HEK293T (cell line): ENCODE results near the gene OR52N2.

Experiments used
- ARNT ChIP-seq: fragments of 450-650 bp; IDR thresholded peaks from 2 replicates; pipeline ENCODE4 v1.6.1; 2017; ENCODE audit warnings: mild to moderate bottlenecking
- BHLHE40 ChIP-seq: fragments of 450-650 bp; IDR thresholded peaks from 2 replicates; pipeline ENCODE4 v1.6.1; 2016; ENCODE audit warnings: mild to moderate bottlenecking, moderate library complexity, borderline replicate concordance
- CTBP1 ChIP-seq: fragments of 450-650 bp; IDR thresholded peaks from 2 replicates; pipeline ENCODE4 v1.6.1; 2016; ENCODE audit warnings: borderline replicate concordance
- FOXA1 ChIP-seq: fragments of 450-650 bp; IDR thresholded peaks from 2 replicates; pipeline ENCODE4 v1.6.1; 2016; ENCODE audit warnings: mild to moderate bottlenecking
- FOXM1 ChIP-seq: fragments of 450-650 bp; IDR thresholded peaks from 2 replicates; pipeline ENCODE4 v1.6.1; 2017; ENCODE audit warnings: mild to moderate bottlenecking, borderline replicate concordance
- HDGF ChIP-seq: fragments of 450-650 bp; IDR thresholded peaks from 2 replicates; pipeline ENCODE4 v1.6.1; 2017; ENCODE audit warnings: antibody characterized with exemption, borderline replicate concordance
- L3MBTL2 ChIP-seq: fragments of 450-650 bp; conservative IDR thresholded peaks from 2 replicates; pipeline ENCODE4 v1.6.1; 2016; ENCODE audit warnings: mild to moderate bottlenecking
- NFRKB ChIP-seq: fragments of 450-650 bp; IDR thresholded peaks from 2 replicates; pipeline ENCODE4 v1.6.1; 2016; ENCODE audit warnings: mild to moderate bottlenecking, moderate library complexity
- SP1 ChIP-seq: fragments of 450-650 bp; IDR thresholded peaks from 2 replicates; pipeline ENCODE4 v1.6.1; 2017
- TARDBP ChIP-seq: fragments of 450-650 bp; IDR thresholded peaks from 2 replicates; pipeline ENCODE4 v1.6.1; 2016
- ZNF384 ChIP-seq: fragments of 450-650 bp; IDR thresholded peaks from 2 replicates; pipeline ENCODE4 v1.6.1; 2016
- TF ChIP-seq, protein P1 (sequence below): fragments of 450-650 bp; IDR thresholded peaks from 2 replicates; pipeline ENCODE4 v1.6.1; 2016

DNA sequence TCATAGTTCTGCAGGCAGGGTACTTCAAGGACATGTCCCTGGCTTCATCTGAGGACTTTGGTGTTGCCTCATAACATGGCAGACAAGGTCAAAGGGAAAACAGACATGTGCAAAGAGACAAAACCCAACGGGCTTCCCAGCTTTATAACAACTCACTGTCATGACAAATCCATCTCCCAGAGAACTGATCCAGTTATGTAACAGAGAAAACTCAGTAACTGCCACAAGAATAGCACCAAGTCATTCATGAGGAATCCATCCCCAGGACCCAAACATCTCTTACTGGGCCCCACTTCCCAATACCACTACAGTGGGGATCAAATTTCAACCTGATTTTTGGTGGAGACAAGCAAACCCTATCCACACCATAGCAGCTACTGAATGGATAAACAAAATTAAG is 41.7 kb upstream of the OR52N2 start:
- no peak for TF ChIP-seq ZNF384
- TF ChIP-seq BHLHE40, result no peak
- TF ChIP-seq FOXA1, result no peak
- TF ChIP-seq L3MBTL2, result no peak
- no peak for TF ChIP-seq TARDBP
- no peak for TF ChIP-seq FOXM1
- no peak for TF ChIP-seq HDGF
- no peak for TF ChIP-seq ARNT
- no peak for TF ChIP-seq SP1
- no peak for TF ChIP-seq CTBP1
- no peak for TF ChIP-seq NFRKB
- TF ChIP-seq, protein P1, sequence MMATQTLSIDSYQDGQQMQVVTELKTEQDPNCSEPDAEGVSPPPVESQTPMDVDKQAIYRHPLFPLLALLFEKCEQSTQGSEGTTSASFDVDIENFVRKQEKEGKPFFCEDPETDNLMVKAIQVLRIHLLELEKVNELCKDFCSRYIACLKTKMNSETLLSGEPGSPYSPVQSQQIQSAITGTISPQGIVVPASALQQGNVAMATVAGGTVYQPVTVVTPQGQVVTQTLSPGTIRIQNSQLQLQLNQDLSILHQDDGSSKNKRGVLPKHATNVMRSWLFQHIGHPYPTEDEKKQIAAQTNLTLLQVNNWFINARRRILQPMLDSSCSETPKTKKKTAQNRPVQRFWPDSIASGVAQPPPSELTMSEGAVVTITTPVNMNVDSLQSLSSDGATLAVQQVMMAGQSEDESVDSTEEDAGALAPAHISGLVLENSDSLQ, result no peak
